Activated naive CD4-positive, alpha-beta T cell treated with Interleukin-2 at 50 U/mL for 16 hours (primary cell): ENCODE results near the gene HGFAC.

Experiments used
- DNase-seq: peaks from one replicate; pipeline ENCODE4 v3.0.0-alpha.2; 2020

Gene HGFAC

DNA sequence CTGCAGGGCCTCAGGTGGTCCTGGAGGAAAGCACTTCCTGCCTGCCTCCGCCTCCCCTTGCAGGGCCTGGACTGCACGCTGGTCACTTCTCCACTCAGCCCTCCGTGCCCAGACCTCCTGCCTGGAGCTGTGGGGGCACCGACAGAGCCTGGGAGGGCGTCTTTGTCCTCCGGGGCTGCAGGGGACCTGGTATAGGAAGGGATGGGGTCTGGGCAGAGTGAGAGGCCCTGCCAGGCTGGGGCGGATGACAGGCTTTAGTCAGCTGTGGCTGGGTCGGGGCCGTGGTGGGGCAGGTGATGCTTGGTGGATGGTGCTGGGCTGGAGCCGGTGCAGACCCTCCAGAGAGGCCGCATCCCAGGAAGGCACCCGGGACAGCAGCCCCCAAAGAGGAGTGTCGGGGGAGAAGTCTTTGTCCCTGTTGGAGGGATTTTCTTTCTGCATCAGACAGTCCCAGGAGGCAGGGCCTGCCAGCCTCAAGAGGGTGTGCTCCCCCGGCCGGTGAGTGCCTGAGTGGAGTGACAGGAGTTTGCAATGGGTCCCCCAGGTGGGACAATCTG is 22.7 kb downstream of the HGFAC start:
- no peak for DNase-seq

DNA sequence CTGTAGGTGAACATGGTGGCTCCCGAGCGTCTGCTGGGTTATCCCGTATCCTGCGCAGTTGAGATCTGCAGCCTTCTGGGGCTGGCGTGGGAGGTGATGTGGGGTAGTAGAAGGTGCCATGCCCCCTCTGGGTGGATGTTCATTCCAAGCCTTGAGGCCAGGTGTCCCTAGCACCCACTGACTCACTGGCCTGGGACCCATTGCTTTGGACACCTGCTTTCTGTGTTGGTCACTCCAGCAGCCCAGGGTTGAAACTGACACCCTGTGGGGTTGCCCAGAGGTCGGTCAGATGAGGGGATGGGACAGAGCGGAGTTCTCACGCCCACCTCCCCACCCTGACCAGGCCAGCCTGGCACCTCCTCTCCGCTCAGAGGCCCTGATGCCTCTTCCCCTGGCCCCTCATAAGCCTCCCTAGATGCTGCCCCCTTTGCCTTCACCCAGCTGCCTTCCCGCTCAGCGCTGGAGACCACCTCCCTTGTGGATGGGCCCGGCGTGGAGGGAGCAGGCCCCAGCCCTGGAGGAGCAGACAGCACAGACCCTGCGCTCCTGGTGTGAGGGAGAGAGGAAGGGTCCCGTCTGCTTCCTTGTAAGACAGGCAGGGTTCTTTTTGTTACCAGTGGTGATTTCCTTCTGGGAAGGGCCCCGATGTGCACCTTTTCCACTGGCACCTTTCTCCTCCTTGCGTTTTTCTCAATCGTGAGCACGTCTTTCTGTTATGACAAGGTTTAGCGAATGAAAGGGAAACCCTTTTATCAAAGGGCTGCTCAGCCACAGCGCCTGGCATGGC is 23.3 kb downstream of the HGFAC start:
- DNase-seq, result no peak

DNA sequence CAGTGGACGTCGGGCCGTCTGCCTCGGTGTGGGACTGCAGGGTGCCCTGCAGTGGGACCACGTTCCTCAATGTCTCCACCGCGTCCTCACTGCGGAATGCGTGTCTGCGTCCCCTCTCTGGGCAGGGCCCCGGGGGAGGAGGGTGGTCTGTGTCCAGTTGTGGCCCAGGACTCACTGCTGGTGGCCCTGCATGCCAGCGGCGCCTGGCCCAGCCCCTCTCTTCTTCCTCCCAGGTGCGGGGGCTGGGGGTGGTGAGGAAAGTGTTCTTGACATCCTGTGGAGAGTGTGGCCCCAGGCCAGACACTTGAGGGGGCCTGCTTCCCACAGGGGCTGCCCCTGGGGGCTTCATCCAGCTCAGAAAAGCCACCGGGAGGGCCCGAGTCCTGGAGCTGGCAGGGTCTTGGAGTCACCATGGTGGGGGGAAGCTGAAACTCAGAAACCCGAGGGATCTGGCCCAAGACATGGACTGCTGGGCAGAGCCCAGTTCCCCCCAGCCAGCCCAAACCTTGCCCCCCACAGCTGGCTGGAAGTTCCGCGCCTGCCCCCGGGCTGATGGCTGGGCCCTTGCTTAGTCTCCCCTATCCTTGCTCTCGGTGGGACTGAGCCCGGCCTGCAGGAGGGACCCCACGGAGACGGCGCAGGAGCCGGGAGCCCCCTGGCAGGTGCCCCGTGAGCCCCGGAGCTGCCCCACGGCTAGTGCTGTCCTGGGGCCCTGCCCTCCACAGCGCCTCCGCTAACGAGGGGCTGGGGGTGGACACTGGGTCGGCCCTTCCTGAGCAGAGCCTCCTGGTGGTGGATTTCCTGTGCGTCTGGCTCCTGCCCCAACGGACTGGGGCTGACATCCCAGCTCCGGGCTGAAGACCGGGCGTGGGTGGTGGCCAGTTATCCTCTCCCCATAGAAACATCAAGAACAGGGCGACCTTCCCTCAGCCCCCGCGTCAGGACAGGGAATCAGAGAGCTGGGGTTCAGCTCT is 24.2 kb downstream of the HGFAC start:
- no peak for DNase-seq

DNA sequence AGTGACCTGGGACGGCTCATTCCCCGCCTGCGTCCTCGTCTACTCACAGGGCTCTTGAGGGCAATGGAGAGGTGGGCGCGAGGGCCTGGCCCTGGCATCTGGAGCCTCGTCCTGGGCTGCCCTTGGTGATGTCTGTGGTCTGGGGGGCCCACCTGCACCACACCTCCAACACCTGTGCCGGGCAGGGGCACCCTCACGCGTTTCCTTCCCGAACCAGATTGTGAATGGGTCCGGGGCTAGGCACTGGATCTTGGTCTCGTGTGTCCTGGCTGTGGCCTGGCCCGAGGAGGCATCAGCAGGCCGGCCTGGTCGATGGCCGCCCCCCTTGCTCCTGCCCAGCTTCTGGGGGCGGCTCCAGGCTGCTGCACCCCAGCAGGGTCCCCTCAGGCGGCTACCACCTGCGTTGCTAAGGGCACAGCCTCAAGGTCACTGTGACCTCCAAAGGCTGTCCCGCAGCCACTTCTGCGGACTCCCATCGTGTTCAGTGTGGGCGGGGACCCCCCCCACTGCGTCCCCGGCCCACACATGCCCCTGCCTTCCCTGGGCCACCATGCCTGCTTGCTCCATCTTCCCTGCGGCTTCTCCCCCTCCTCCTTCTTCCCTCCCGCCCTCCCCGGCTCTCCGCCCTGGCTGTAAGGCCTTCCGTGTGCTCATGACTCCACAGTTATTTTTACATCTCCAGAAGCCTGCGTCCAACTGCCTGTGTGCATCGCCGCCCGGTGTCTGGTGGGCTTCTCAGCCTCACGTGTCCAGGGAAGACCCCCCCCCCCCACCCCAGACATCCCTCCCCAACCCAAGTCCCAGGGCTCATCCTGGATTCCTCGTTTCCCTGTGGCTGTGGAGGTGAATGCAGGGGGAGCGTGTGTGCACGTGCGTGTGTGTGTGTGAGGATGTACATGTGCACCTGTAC is 25.2 kb downstream of the HGFAC start:
- no peak for DNase-seq

DNA sequence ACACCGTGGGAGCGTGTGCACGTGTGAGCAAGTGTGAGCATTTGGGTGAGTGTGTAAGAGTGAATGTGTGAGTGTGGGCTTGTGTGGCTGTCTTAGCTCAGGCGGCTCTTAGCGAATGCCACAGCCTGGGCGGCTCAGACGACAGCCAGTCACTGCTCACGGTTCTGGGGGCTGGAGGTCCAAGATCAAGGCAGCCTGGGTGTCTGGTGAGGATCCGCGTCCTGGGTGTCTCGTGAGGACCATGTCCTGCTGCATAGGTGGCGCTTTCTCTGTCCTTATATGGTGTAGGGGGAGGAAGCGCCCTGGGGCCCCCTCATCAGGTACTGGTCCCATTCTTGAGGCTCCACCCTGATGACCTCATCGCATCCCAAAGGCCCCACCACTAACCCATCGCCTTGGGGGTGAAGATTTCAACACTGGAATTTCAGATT is 25.8 kb downstream of the HGFAC start:
- no peak for DNase-seq

DNA sequence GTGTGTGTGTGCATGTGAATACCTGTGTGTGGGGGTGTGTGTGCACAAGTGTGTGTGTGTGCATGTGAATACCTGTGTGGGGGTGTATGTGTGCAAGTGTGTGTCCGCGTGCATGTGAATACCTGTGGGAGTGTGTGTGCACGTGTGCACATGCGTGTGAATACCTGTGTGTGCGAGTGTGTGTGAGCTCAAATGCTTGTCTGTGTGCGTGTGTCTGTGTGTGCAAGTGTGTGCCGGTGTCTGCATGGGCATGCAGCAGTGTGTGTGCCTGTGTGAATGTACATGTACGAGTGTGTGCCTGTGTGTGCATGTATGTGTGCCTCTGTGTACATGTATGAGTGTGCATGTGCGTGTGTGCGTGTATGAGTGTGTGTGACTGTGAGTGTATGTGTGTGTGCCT is 26.4 kb downstream of the HGFAC start:
- DNase-seq, result no peak

DNA sequence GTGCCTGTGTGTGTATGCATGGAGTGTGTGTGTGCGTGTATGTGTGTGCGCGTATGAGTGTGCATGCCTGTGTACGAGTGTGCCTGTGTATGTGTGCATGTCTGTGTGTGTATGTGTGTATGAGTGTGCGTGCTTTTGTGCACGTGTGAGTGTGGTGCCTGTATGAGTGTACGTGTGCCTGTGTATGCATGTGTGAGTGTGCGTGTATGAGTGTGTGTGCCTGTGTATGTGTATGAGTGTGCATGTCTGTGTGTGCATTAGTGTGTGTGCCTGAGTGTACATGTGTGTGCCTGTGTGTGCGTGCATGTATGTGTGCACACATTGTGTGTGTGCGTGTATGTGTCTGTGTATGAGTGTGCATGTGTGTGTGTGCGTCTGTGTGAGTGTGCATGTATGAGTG is 27.0 kb downstream of the HGFAC start:
- DNase-seq, result no peak

DNA sequence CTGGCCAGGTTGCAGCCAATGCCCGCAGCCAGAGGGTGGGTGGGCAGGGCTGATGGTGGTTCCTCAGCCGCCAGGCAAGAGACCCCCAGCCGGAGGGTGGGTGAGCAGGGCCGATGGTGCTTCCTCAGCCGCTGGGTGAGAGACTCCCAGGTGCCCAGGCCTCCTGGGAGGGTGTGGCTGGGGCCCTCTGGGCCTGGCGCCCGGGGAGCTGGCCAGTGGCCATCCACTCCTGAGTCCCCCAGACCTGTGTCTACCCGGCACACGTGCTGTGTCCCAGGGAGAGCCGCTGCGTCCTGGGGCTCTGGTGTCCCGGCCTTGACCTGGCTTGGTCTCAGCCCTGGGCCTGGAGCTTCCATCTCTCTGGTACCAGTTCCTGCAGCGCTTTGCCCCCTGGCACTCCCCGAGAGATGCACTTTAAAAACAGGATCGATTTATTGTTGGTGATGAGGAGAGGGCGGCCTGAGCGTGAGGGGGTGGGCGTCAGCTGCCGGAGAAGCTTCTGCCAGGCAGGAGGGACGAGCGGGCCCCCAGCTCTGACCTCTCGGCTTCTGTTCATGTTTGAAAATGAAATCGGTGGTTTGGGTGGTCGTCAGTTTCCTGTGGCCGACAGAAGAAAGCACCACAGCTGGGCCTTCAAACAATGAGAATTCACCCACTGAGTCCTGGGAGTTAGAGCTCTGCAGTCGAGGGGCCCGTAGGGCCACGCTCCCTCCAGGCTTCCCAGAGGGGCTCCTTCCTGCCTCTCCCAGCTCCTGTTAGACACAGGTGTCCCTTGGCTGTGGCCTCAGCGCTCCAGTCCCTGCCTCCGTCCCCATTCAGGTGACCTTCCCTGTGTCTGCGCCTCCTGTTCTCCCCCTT is 27.8 kb downstream of the HGFAC start:
- DNase-seq, result no peak

DNA sequence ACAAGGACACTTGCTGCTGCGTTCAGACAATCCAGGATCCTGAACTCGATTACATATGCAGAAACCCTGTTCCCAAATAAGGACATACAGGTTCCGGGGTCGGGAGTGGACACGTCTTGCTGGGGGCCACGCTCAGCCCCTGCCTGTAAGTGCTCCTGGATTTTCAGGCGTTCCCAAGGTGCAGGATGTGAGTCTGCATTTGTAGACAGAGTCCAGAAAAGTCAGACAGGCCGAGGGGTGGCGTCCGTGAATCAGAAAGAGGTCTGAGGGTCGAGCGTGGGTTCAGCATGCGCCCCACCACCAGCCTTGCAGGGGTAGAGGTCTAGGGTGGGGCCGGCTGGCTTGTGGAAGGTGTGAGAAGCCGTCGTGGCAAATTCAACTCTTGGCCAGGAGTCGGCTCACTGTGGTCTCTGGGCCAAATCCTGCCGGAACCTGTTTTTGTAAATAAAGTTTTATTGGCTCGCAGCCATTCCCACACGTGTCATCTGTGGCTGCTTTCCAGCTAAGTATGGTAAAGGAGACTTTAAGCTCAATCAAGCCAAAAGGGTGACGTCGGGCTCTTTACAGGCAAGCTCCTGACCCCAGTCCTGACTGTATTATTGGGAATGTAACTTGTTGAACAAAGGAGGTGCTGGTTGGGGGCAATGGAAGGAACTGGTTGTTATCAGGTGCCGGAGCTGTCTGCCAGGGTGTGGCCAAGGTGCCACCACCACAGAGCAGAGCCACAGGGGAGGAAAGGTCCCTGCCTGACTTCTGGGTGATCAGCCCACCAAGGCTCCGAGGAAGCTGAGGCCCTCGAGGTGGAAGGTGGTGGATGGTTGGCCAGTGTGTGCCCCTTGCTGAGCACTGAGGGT is 28.7 kb downstream of the HGFAC start:
- DNase-seq, result no peak

DNA sequence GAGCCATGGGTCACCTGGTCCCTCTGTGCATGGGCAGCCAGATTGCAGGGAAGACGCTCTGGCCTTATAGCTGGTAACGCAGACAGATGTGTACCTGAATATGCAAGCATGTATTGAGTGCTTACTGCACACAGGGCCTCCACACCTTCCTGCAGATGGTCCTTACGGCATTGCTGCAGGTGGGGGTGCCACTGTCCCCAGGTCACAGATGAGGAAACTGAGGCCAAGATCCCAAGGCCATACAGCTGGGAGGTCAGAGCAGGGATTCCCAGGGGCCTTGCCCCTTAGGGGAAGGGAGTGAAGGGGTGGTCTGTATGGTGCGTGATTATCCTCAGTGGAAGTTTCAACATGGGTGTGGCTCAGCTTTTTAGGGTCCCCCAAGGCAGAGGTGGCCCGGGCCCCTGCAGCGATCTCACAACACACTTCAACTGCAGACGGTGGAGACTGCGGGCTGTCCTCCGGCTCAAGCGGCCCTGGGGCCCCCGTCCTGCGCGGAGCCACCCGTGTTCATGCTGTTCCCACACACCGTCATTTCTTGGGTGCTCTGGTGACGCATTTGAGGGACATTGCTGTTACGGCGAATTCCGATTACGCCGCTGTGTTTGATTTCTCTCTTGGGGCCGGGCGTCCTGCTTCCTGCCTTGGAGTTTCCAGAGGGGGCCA is 29.5 kb downstream of the HGFAC start:
- no peak for DNase-seq

DNA sequence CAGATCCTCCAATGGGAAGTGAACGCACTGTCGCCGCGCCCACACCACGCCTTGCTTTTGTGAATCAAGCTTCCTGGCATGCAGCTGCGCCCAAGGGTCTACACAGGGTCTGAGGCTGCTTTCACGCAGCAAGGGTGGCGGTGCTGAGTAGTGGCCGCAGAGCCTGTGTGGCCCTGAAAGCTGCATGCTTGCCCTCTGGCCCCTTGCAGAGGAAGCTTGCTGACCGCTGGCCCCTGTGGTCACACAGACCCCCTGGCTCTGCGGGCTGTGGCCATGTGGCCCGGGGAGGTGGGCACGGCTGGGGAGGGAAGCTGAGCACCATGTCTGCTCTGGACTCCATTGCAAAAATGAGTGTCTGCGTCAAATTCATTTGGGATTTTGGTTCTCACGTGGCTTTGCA is 30.1 kb downstream of the HGFAC start:
- DNase-seq, result no peak

DNA sequence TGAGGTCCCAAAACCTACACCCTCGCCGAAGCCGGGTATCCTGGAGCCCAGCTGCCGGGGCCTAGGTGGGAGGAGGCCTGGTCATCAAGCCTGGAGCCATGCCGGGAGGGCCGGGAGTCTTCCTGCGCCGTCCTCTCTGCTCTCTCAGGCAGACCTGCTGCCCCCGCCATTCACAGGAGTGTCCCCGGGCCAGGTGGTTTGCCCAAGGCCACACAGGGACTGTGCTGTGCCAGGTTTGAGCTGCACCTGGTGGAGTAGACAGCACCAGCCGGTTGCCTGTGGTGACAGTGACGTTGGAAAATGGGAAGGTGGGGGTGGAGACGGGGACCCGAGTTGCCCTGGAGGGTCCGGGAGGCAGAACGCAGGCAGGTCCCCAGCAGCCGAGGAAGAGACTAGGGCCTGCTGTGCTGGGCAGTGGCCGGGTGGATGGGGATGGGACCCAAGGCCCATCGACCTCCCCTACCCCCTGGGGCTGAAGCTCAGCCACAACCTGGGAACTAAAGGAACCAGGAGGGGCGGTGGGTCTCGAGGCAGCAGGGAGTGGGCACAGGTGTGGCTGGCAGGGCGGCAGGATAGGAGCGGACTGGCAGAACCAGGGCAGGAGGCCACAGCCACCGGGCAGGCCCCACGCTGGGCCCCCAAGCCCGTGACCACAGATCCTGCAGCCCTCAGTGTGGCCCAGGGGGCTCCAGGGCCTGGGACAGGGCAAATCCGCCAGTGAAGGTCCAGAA is 30.8 kb downstream of the HGFAC start:
- no peak for DNase-seq

DNA sequence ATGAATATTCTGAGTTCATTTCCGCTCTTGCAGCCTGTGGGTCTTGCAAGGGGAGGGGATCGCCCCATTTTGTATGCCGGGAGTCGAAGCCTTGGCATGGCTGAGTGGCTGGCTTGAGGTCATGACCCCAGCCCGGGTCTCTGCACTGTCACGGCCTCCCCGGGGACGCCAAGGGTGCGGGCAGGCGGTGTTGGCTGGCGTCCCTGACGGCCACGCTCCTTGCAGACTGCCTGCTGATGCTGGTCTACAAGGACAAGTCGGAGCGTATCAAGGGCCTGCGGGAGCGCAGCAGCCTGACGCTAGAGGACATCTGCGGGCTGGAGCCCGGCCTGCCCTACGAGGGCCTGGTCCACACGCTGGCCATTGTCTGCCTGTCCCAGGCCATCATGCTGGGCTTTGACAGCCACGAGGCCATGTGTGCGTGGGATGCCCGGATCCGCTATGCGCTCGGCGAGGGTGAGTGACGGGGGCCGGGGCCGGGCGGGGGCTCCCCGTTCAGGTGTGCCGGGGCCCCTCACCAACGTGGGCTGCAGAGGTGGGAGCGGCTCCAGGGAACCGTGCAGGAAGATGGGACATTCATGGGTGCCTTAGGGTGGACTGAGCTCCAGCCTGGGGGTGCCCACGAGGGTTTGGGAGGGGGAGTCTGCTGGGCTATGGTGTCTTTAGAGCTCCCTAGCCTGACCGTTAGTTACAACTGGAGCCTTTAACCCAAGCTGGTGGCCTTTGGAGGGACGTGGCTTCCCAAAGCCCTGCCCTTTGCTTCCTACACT is 31.6 kb downstream of the HGFAC start:
- no peak for DNase-seq

DNA sequence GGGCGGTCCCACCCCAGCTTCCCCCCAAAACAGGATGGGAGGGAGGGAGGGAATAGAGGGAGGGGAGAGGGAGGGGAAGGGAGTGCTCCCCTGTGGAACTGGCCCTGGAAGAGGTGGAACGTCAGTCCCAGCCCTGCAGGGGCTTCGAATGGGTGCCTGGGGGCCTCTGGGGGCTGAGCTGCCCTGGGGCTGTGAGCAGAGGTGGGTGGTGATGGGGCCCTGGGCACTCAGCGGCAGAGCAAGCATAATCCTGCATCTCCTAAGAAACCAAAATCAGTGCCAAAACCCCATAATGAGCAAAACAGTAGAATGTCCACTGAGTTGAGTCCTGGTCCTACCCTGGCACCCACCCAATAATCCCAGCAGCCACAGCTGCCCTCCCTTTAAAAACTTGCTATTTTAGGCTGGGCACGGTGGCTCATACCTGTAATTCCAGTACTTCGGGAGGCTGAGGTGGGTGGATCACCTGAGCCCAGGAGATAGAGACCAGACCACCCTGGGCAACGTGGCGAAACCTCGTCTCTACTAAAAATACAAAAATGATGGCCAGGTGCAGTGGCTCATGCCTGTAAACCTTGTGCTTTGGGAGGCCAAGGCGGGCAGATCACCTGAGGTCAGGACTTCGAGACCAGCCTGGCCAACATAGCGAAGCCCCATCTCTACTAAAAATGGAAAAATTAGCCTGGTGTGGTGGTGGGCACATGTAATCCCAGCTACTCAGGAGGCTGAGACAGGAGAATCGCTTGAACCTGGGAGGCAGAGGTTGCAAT is 32.4 kb downstream of the HGFAC start:
- no peak for DNase-seq

DNA sequence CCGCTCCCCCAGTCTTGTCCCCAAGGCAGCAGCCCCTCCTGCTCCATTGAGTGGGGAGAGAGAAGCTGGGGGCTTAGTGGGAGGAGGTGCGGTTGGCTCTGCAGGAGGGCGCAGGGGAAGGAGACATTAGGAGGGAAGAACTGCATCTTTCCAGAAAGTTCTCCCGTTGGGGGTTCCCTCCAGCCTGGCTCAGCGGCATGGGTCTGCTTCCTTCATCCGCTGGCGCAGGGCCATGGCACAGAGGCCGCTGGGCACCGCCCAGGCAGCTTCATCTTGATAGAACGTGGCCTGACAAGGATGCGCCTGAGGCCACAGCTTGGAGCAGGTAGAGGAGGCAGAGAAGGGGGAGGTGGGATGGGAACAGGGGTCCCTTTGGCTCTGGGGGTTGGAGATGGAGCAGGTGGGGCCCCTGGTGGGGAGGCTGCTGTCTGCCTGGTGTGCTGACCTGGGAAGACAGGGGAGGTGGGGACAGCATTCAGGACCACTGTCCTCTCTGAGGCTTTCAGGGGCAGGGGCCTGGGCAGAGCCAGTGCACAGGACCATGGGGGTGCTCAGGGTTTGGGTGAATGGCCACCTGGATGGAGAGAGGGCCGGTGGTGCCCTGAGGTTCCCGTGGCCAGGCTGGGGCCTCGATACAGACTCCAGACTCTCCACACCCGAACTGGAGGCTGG is 33.4 kb downstream of the HGFAC start:
- DNase-seq, result no peak

DNA sequence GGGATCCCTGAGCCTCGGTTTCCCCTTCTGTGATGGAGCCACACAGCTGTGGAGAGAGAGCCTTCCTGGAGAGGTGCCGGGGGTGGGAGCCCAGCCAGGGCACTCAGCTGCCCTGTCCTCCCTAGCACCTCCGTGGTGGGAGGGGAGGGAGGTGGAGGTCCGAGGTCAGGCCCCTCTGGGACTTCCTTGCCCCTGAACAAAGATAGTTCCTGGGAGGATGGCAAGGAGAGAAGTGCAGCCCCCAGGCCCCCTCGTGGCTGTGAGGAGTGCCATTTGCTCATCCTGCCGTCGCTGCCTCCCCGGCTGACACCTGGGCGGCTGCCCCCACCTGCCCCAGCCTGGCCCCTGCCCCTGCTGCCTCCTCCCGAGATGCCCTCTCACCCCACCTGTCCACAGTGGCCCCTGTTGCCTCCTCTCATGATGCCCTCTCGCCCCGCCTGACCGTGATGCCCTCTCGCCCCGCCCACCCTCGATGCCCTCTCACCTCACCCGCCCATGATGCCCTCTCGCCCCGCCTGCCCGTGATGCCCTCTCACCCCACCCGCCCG is 34.0 kb downstream of the HGFAC start:
- no peak for DNase-seq

DNA sequence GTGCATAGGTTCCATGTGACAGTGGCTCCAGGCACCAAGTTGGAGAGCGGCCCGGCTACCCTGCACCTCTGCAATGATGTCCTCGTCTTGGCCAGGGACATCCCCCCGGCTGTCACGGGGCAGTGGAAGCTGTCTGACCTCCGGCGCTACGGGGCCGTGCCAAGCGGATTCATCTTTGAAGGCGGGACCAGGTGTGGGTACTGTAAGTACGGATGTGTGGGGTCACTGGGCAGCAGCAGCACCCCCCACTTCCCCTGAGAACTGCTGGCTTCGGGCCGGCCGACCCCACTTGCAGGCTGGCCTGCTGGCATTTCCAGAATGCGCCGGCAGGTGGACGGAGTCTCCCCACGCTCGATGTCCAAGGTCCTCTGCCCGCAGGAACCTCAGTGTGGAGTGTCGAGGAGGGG is 34.6 kb downstream of the HGFAC start:
- no peak for DNase-seq
